K562 (cell line): ENCODE results near the gene PRSS57. TPM values are rescaled to one million over a fixed set of nuclear protein-coding genes. Genes with fewer than 3 reads are reported as not detected.
A peak's percentile ranks its signal among the peaks of the same experiment; 100 is the strongest.

Experiments used
- ATAC-seq: fragments of 200-7000 bp; cut with Tn5 transposase; 3 replicates; pipeline ENCODE4 v1.9.1; 2020; ENCODE audit warnings: moderate library complexity
- BruUV-seq: library from RNA; stranded (reverse); fragments of 400-500 nt; replicated peaks from 2 replicates; lab custom pipeline; 2021; lab: Mats Ljungman, UMichigan
- CTCF ChIA-PET: fragments of 300-600 bp; formaldehyde crosslinking; extraction: SDS; loops from one replicate; lab custom pipeline; 2021; ENCODE audit warnings: low intra/inter-chr PET ratio; lab: Yijun Ruan, JAX
- POLR2A ChIA-PET: fragments of 300-600, 350-650 bp; sonication (Branson Sonifier 250); formaldehyde crosslinking; extraction: SDS; loops from one replicate; lab custom pipeline; 2021; ENCODE audit warnings: antibody characterized with exemption, inconsistent platforms; lab: Yijun Ruan, JAX
- DNase-seq, 4 experiments: peaks; one replicate each; pipeline versions ENCODE4 v3.0.0 to v3.0.0-alpha.2; 2011 to 2018; ENCODE audit warnings: low spot score in 3 of 4, mixed read lengths in 3 of 4; ENCODE audit errors: extremely low read depth in 1 of 4
- FAIRE-seq: peaks from 2 replicates; lab custom pipeline; 2011; peaks lifted over from hg19 to GRCh38; lab: Jason Lieb, UNC
- H2AFZ ChIP-seq: 2 replicates; pipeline ENCODE4 v1.6.0; 2011; ENCODE audit warnings: low read depth, low read length, control low read depth, inconsistent platforms
- H3K27ac ChIP-seq: fragments of 200-600 bp; 3 replicates; pipeline ENCODE4 v1.8.0; 2011; ENCODE audit warnings: low read depth, mild to moderate bottlenecking, control low read depth, inconsistent platforms, low read length, moderate library complexity, mixed read lengths; ENCODE audit errors: extremely low read depth
- H3K27me3 ChIP-seq, 2 experiments: fragments of 300-600 bp in 1 of 2; 2 replicates in 1 of 2; 3 replicates in 1 of 2; pipeline versions ENCODE4 v1.6.0 to v1.8.0; 2011; ENCODE audit warnings: inconsistent platforms in 2 of 2, low read length in 2 of 2, mild to moderate bottlenecking in 1 of 2, mixed read lengths in 1 of 2, moderate library complexity in 1 of 2; ENCODE audit not compliant: control insufficient read depth in 2 of 2, insufficient read depth in 2 of 2
- H3K36me3 ChIP-seq: fragments of 300-600 bp; 3 replicates; pipeline ENCODE4 v1.8.0; 2011; ENCODE audit warnings: mild to moderate bottlenecking, low read length, inconsistent platforms; ENCODE audit not compliant: control insufficient read depth, insufficient read depth
- H3K4me1 ChIP-seq, 2 experiments: fragments of 200-600 bp in 1 of 2; replicated peaks in 1 of 2; 2 replicates in 1 of 2; 3 replicates in 1 of 2; pipeline versions ENCODE4 v1.5.1 to v1.8.0; 2011; ENCODE audit warnings: inconsistent platforms in 2 of 2, low read length in 2 of 2, mild to moderate bottlenecking in 1 of 2, mixed read lengths in 1 of 2, moderate library complexity in 1 of 2; ENCODE audit not compliant: control insufficient read depth in 2 of 2, insufficient read depth in 2 of 2
- H3K4me2 ChIP-seq: 2 replicates; pipeline ENCODE4 v1.6.1; 2011; ENCODE audit warnings: low read length, control low read depth, inconsistent platforms, mixed read lengths; ENCODE audit not compliant: insufficient read depth
- H3K4me3 ChIP-seq: fragments of 200-600 bp; sonication (generic), shearing (Covaris generic); 2 replicates; pipeline ENCODE4 v1.5.1; 2016; ENCODE audit warnings: control low read depth, inconsistent platforms
- H3K79me2 ChIP-seq: fragments of 200-600 bp; 3 replicates; pipeline ENCODE4 v1.8.0; 2011; ENCODE audit warnings: low read length, inconsistent platforms; ENCODE audit not compliant: control insufficient read depth, insufficient read depth
- H3K9ac ChIP-seq, 2 experiments: 2 replicates each; pipeline versions ENCODE4 v1.6.0 to v1.6.1; 2011; ENCODE audit warnings: low read depth in 2 of 2, low read length in 2 of 2, control low read depth in 1 of 2, inconsistent platforms in 1 of 2, mild to moderate bottlenecking in 1 of 2, mixed read lengths in 1 of 2; ENCODE audit not compliant: insufficient read depth in 1 of 2
- H3K9me1 ChIP-seq: one replicate; pipeline ENCODE4 v1.6.0; 2011; ENCODE audit warnings: inconsistent platforms, mild to moderate bottlenecking, low read length, moderate library complexity; ENCODE audit not compliant: control insufficient read depth, insufficient read depth
- H3K9me3 ChIP-seq: replicated peaks from 2 replicates; pipeline ENCODE4 v1.5.1; 2011; ENCODE audit warnings: low read depth, low read length, inconsistent platforms; ENCODE audit not compliant: control insufficient read depth, insufficient read depth
- H4K20me1 ChIP-seq: replicated peaks from 2 replicates; pipeline ENCODE4 v1.6.1; 2011; ENCODE audit warnings: low read length, inconsistent platforms, mixed read lengths; ENCODE audit not compliant: control insufficient read depth, insufficient read depth
- CCAR2 ChIP-seq: fragments of 200-400 bp; formaldehyde crosslinking; IDR thresholded peaks from 2 replicates; pipeline ENCODE4 v1.6.1; 2017; ENCODE audit warnings: mild to moderate bottlenecking, low read depth, low read length
- COPS2 ChIP-seq: fragments of 450-650 bp; conservative IDR thresholded peaks from 2 replicates; pipeline ENCODE4 v1.6.1; 2016; ENCODE audit warnings: mild to moderate bottlenecking, moderate library complexity
- HDAC2 ChIP-seq: fragments of 450-650 bp; IDR thresholded peaks from 2 replicates; pipeline ENCODE4 v1.6.1; 2016; ENCODE audit warnings: mild to moderate bottlenecking
- JUN ChIP-seq, 2 experiments: sonication (generic) in 1 of 2; formaldehyde crosslinking in 1 of 2; IDR thresholded peaks; 2 replicates each; pipeline versions ENCODE4 v1.6.1 to v1.8.0; 2012 to 2022; ENCODE audit warnings: borderline replicate concordance in 2 of 2, mild to moderate bottlenecking in 2 of 2, improper control_type of control experiment in 1 of 2, low read depth in 1 of 2, low read length in 1 of 2, missing genetic modification reagents in 1 of 2
- NR2C2 ChIP-seq, 2 experiments: fragments of 200-800 bp in 1 of 2; sonication (Bioruptor generic) in 1 of 2; sonication (generic) in 1 of 2; formaldehyde crosslinking in 1 of 2; IDR thresholded peaks; 2 replicates each; pipeline versions ENCODE4 v1.6.1 to v1.8.0; 2016 to 2022; ENCODE audit warnings: mild to moderate bottlenecking in 1 of 2, missing compliant biosample characterization in 1 of 2, missing genetic modification characterization in 1 of 2, missing genetic modification reagents in 1 of 2
- PREB ChIP-seq: sonication (generic); formaldehyde crosslinking; IDR thresholded peaks from 2 replicates; pipeline ENCODE4 v1.8.1; 2023; ENCODE audit warnings: mild to moderate bottlenecking, missing genetic modification reagents
- SP1 ChIP-seq: sonication (generic); formaldehyde crosslinking; IDR thresholded peaks from 2 replicates; pipeline ENCODE4 v1.8.1; 2022; ENCODE audit warnings: mild to moderate bottlenecking, missing genetic modification reagents
- TAL1 ChIP-seq: fragments of 450-650 bp; IDR thresholded peaks from 2 replicates; pipeline ENCODE4 v1.6.1; 2016; ENCODE audit warnings: mild to moderate bottlenecking
- TGIF2 ChIP-seq: sonication (generic); formaldehyde crosslinking; IDR thresholded peaks from 2 replicates; pipeline ENCODE4 v1.8.1; 2022; ENCODE audit warnings: mild to moderate bottlenecking, missing genetic modification reagents, moderate library complexity
- ZBTB33 ChIP-seq: sonication (generic); formaldehyde crosslinking; IDR thresholded peaks from 2 replicates; pipeline ENCODE4 v1.8.1; 2023; ENCODE audit warnings: mild to moderate bottlenecking, missing genetic modification reagents
- ZNF253 ChIP-seq: fragments of 250-450 bp; sonication (Bioruptor Pico); conservative IDR thresholded peaks from 2 replicates; pipeline ENCODE4 v1.6.1; 2021; ENCODE audit warnings: mild to moderate bottlenecking
- ZNF274 ChIP-seq: IDR thresholded peaks from 2 replicates; pipeline ENCODE4 v1.6.1; 2011; ENCODE audit warnings: low read depth, mild to moderate bottlenecking, low read length, moderate library complexity, borderline replicate concordance
- ZNF589 ChIP-seq: fragments of 200-800 bp; sonication (Bioruptor generic); IDR thresholded peaks from 2 replicates; pipeline ENCODE4 v1.6.1; 2016; ENCODE audit warnings: low read depth, missing genetic modification characterization, missing compliant biosample characterization
- WGBS: fragments of 100-300 bp; shearing (Covaris generic); methylation state at CpG from one replicate; pipeline ENCODE4 v1.1.6; 2016; ENCODE audit warnings: low coverage, mixed read lengths; ENCODE audit not compliant: insufficient coverage; ENCODE audit errors: missing lambda C conversion rate; 5-methylcytosine and 5-hydroxymethylcytosine counted together
- in situ Hi-C: fragments of 300-500 bp; cut with MboI; formaldehyde crosslinking; loops from 4 replicates; pipeline ENCODE4 v1.15.0; 2018; ENCODE audit warnings: inconsistent platforms, mixed read lengths
- intact Hi-C: fragments of 100-400 bp; cut with micrococcal nuclease; formaldehyde crosslinking; loops from 2 replicates; pipeline ENCODE4 v1.14.2; 2022
- polyA plus RNA-seq, 8 experiments: library from polyadenylated mRNA; depleted of rRNA in 4 of 8; stranded (reverse) in 5 of 8; unstranded in 3 of 8; fragments of >200 nt; fragmentation: Nextera tagmentation in 2 of 8; fragmentation: Illumina TruSeq in 1 of 8; extraction: Ambion mirVana in 2 of 8; extraction: Trizol in 1 of 8; gene quantifications; 2 replicates each; pipeline versions ENCODE4 v1.2.1 to v1.2.3, GENCODE V29; 2011 to 2014; ENCODE audit warnings: inconsistent platforms in 1 of 8, missing spikeins in 1 of 8
- total RNA-seq, 7 experiments: library from RNA; depleted of rRNA in 6 of 7; stranded (reverse); fragments of >200 nt in 6 of 7; fragmentation: Illumina TruSeq in 2 of 7; extraction: Trizol in 2 of 7; gene quantifications; 2 replicates each; pipeline versions ENCODE4 v1.2.1 to v1.2.3, GENCODE V29; 2011 to 2021; ENCODE audit warnings: low replicate concordance in 1 of 7
- TF ChIP-seq, protein P1 (sequence below): sonication (generic); formaldehyde crosslinking; IDR thresholded peaks from 2 replicates; pipeline ENCODE4 v1.4.0; 2020; ENCODE audit warnings: mild to moderate bottlenecking, missing genetic modification reagents

The PRSS57 gene
- total and polyA plus RNA-seq, 9 of the 15 experiments (the other 6 are each of a cell fraction or from before 2014, with no cell fraction given) = 0.06 to 2.5 (median 1.3) TPM; not detected in 3

GRCh38 chr19:708154-709143 is 13.2 kb upstream of the PRSS57 start, which contains the start of gene PALM:
Gene PALM (plus strand): TSS chr19:708935. CDS start chr19:709147, 212 bp downstream.
- H3K9me3 ChIP-seq = 0 out of 2 replicates have a peak, but pooled peaks cover 2% of the 10 kb centered on the region
- H3K27ac ChIP-seq = peak within 1 kb of the TSS; percentile 33; the same call in 1 of the 3 replicates
- H4K20me1 ChIP-seq = no peaks in the 10 kb centered on the region
- in situ Hi-C loops (no loop called here), intact Hi-C loops (no loop called here)
- H3K36me3 ChIP-seq = no peaks in the 10 kb centered on the region
- peak within 1 kb of the TSS; percentile 83 for H2AFZ ChIP-seq
- H3K4me1 ChIP-seq = peaks cover 10 to 35% of the 10 kb centered on the region in 2 experiments; a peak in 4 of 5 replicates
- no TSS peak for BruUV-seq
- no peaks in the 10 kb centered on the region for H3K79me2 ChIP-seq
- H3K9ac ChIP-seq = peak within 1 kb of the TSS; percentile 53 to 88
- H3K4me3 ChIP-seq = peak within 1 kb of the TSS; percentile 56
- ATAC-seq (peak; percentile 50), FAIRE-seq (no peak), DNase-seq (peak; percentile 64 to 86 (median 74))
- ChIA-PET CTCF (no interaction called here), POLR2A (interaction anchor here (0.7 kb wide), 1 partner anchor 14 kb away, joined by 3 read pairs; no protein-coding TSS in a partner anchor)
- H3K9me1 ChIP-seq = no peaks in the 10 kb centered on the region
- H3K4me2 ChIP-seq = peak within 1 kb of the TSS; percentile 54
- WGBS = 42% methylated on average over 19 of the region's 93 CpGs
- H3K27me3 ChIP-seq = no peaks in the 10 kb centered on the region
- TF ChIP-seq HDAC2 = no peak
- no peak for TF ChIP-seq PREB (CRISPR knock-in tag)
- TF ChIP-seq NR2C2 (CRISPR knock-in tag; IDR thresholded peaks at IDR 0.05) = no peak
- TF ChIP-seq NR2C2 (tag; IDR thresholded peaks at IDR 0.05) = no peak
- TF ChIP-seq, protein P1, sequence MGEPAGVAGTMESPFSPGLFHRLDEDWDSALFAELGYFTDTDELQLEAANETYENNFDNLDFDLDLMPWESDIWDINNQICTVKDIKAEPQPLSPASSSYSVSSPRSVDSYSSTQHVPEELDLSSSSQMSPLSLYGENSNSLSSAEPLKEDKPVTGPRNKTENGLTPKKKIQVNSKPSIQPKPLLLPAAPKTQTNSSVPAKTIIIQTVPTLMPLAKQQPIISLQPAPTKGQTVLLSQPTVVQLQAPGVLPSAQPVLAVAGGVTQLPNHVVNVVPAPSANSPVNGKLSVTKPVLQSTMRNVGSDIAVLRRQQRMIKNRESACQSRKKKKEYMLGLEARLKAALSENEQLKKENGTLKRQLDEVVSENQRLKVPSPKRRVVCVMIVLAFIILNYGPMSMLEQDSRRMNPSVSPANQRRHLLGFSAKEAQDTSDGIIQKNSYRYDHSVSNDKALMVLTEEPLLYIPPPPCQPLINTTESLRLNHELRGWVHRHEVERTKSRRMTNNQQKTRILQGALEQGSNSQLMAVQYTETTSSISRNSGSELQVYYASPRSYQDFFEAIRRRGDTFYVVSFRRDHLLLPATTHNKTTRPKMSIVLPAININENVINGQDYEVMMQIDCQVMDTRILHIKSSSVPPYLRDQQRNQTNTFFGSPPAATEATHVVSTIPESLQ = no peak
- no peak for TF ChIP-seq TAL1
- no peak for TF ChIP-seq ZNF274
- TF ChIP-seq CCAR2 = no peak
- TF ChIP-seq ZNF589 (CRISPR knock-in tag) = 0 out of 2 replicates have a peak, but pooled peaks have one; percentile 26
- TF ChIP-seq JUN (IDR thresholded peaks at IDR 0.05; ENCODE audit: borderline replicate concordance, low read depth, low read length) = no peak
- no peak for TF ChIP-seq JUN (CRISPR knock-in tag; IDR thresholded peaks at IDR 0.05; ENCODE audit: borderline replicate concordance)
- TF ChIP-seq SP1 (CRISPR knock-in tag) = no peak
- TF ChIP-seq TGIF2 (CRISPR knock-in tag) = no peak
- no peak for TF ChIP-seq ZNF253 (CRISPR knock-in tag)
- no peak for TF ChIP-seq ZBTB33
- TF ChIP-seq COPS2 = no peak
